Measurements from ENCODE around the gene CYP27B1.

GRCh38 chr12:57809425-57809824, 42.5 kb upstream of the CYP27B1 start:
- no peak for TF ChIP-seq CTCF (IDR thresholded peaks at IDR 0.05)
- TF ChIP-seq POLR2A (IDR thresholded peaks at IDR 0.05), result no peak

Data from breast epithelium (tissue), 3 donors.